GM21381 (cell line): ENCODE data around the gene FAM131A.

Experiments
- ATAC-seq: cut with Tn5 transposase; IDR thresholded peaks from one replicate; pipeline ENCODE4 v1.9.1; 2021; ENCODE audit warnings: mild to moderate bottlenecking, moderate library complexity; ENCODE audit not compliant: unreplicated experiment

Gene FAM131A

DNA sequence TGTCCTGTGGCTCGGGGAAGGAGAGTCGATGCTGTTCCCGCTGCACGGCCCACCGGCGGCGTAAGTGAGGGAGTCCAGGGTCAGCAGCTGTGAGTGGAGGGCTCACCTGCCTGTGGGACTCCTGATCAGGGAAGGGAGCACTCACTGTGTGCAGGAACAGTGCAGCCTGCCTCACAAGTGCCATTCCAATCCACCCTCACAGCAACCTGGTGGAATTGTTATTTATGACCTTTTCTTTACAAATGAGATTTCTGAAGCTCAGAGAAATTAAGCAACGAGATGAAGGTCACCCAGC lies 51.5 kb downstream of the FAM131A start:
- no peak for ATAC-seq

DNA sequence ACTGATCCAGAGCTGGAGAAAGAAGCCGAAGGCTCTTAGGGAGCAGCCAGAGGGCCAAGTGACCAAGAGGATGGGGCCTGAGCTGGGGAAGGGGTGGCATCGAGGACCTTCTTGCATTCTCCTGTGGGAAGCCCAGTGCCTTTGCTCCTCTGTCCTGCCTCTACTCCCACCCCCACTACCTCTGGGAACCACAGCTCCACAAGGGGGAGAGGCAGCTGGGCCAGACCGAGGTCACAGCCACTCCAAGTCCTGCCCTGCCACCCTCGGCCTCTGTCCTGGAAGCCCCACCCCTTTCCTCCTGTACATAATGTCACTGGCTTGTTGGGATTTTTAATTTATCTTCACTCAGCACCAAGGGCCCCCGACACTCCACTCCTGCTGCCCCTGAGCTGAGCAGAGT lies 52.0 kb downstream of the FAM131A start:
- ATAC-seq, result no peak

DNA sequence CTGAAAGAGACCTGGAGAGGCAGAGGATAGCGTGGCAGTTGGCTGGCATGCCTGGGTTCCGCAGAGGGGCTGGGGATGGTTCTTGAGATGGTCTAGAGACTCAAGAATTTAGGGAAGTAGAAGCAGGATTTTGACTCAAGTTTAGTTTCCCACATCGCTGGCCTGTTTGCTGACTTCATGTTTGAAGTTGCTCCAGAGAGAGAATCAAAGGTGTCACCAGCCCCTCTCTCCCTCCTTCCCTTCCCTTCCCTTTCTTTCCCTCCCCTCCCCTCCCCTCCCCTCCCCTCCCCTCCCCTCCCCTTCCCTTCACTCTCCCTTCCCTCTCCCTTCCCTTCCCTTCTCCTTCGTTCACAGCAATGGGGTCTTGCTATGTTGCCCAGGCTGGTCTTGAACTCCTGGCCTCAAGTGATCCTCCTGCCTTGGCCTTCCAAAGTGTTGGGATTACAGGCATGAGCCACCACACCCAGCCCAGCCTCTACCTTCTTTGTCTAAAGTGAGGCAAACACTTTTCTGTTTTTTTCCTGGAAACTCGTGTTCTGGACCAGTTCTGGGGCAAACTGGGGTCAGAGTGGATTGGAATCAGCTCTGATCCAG lies 52.6 kb downstream of the FAM131A start:
- ATAC-seq, result no peak

GRCh38 chr3:184391266-184391665 lies 53.9 kb downstream of the FAM131A start:
- no peak for ATAC-seq

- ATAC-seq, result no peak
Measured at GRCh38 chr3:184395320-184395660, 57.9 kb downstream of the FAM131A start.
